Measurements from ENCODE around the gene ZNF155.

The ZNF155 gene

DNA sequence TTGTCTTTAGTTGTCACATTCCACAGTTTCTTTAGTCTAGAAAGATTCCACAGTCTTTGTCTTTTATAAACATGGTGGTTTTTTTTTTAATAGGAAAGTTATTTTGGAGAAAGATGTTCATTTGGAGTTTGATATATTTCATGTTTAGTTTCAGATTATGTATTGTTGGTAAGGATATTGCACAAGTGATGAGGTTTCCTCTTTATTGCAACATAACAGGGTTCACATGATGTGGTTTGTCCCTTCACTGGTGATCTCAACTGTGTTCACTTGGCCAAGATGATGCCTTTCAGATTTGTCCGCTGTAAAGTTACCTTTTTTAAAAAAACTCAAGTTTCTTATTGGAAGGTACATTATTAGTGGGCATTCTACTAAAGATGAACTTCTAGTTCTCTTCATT is 22.0 kb downstream of the ZNF155 start:
- no peak for DNase-seq

GRCh38 chr19:44007473-44007872 is 23.5 kb downstream of the ZNF155 start:
- no peak for DNase-seq

- peak; percentile 1 for DNase-seq
Measured at GRCh38 chr19:44010468-44010867, 26.5 kb downstream of the ZNF155 start.

- no peak for DNase-seq
Measured at GRCh38 chr19:44019498-44019897, 35.5 kb downstream of the ZNF155 start.

GRCh38 chr19:44021221-44021620 is 37.2 kb downstream of the ZNF155 start:
- DNase-seq = no peak

GRCh38 chr19:44024900-44025216 is 40.9 kb downstream of the ZNF155 start:
- no peak for DNase-seq

- DNase-seq = peak; percentile 96
Measured at GRCh38 chr19:44025217-44025936, 41.4 kb downstream of the ZNF155 start, which contains the start of gene ZNF222. Gene ZNF222 (plus strand): TSS chr19:44025379. CDS start chr19:44025437, 58 bp downstream.

DNA sequence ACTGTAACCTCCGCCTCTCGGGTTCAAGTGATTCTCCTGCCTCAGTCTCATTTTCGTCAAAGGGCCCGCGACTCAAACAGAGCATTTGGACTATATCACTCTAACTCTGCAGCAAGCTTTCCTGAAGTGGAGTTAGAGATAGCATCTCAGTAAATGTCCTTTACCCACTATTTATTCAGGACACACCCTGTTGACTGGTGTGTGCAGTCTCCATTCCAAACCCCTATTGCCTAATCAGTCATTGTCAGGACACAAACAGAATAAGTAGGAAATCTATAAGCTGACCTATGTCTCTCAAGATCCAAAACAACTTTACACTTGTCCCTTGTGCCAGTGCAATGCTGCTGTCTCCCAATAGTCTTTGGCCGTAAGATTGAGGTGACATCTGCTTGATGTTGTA is 42.6 kb downstream of the ZNF155 start:
- no peak for DNase-seq

DNA sequence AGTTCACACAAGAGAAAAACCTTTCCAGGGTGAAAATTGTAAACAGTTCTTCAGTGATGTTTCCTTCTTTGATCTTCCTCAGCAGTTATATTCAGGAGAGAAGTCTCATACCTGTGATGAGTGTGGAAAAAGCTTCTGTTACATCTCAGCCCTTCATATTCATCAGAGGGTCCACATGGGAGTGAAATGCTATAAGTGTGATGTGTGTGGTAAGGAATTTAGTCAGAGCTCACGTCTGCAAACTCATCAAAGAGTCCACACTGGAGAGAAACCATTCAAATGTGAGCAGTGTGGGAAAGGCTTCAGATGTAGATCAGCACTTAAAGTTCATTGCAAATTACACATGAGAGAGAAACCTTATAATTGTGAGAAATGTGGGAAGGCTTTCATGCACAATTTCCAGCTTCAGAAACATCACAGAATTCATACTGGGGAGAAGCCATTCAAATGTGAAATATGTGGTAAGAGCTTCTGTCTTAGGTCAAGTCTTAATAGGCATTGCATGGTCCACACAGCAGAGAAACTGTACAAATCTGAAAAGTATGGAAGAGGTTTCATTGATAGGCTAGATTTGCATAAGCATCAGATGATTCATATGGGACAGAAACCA is 48.1 kb downstream of the ZNF155 start:
- no peak for DNase-seq

- no peak for DNase-seq
Measured at GRCh38 chr19:44042147-44042546, 58.2 kb downstream of the ZNF155 start.

All from eye (tissue), 1 donor.